ENCODE data around the gene SND1.

SND1 gene

DNA sequence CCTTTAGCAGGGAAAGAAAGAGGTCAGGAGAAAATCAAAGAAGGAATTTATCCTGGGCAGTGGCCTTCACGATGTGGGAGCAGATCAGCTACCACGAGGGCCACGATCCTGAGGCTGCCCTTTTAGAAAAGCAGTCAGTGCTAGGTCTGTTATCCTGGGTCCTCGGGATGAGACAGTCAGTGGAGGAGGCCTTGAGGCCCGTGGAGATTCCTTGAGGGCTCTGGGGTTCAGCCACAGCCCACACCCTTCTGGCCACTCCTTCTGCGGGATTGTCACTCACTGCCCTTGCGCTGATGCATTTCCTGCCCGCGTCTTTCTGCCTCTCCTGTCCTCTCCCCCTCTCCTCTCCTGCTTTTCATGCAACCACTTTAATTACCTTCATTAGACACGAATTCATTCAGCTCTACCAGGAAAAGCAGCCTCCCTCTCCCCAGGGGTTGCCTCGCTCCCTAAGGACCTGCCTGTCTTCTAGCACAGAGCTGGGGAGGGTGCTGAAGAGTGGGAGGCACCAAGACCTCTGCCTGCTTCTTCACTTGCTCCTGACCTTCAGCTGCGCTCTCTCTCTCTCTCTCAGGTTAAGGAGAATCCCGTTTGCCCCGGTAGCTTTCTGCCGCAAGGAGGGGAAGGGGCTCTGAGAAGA lies 421.8 kb downstream of the SND1 start:
- DNase-seq (ENCODE audit: low read depth), result no peak

DNA sequence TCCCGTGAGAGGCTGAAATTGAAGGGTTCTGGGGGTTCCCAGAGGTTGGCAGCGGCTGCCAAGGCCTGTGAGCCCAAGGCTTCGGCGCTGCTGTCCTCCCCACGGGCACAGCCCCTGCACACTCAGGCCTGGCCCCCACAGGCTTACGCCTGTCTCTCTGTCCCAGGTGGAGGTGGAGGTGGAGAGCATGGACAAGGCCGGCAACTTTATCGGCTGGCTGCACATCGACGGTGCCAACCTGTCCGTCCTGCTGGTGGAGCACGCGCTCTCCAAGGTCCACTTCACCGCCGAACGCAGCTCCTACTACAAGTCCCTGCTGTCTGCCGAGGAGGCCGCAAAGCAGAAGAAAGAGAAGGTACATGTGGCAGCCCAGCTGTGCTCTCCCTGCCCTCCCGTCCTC lies 422.3 kb downstream of the SND1 start:
- DNase-seq (ENCODE audit: low read depth), result no peak

DNA sequence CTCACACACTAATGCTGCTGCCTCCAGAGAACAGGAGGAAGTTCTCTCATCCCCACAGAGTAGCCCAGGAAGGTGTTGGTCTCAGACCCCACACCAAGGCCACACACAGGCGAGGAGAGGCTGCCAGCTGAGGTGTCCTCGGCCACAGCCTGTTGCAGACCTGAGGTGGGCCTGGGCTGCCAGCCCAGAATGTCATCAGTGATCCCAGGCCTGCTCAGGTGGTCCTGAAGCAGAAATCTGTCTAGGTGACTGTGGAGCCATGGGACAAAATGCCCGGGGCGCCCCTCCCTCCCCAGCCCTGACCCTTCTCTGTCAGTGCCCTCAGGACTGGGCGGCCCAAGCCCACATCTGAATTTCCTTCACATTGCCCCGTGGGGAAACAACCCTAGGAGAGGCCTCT lies 422.7 kb downstream of the SND1 start:
- DNase-seq (ENCODE audit: low read depth), result no peak

DNA sequence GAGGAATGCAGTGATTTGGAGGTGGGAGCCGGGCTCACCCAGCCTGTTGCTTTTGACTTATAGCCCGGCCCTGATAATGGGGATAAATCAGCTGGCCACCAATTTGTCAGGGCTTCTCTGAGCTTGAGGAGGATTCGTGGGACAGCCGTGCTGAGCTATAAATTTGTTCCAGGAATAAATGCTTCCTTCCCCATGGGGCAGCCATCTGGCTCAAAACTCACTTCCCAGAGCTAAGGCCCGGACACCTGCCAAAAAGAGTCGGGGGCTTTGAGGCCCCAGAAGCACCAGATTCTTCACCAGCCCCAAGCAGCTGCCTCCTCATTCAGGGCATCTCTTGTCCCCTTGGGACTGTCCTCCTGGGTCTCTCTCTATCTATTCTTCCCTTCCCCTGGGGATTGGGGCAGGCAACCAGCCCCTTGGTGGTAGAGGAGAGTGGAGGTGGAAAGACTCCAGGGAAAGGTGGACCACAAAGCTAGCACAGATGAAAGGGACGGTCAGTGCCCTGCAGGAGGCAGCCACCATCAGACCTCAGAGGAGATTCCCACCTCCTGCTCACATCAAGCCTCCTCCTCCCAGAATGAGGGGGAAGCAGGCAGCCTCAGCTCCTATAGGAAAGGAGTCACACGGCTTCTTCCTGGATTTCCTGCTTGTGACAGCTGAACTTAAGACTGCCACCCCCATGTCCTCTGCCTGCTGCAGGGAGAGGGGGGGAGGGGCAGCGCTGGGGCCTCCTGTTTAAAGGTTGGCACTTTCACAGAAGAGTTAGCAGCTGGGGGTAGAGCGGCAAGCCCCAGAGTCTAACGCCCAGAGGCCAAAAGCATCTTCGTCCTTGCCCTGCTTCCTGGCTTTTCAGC lies 423.5 kb downstream of the SND1 start:
- no peak for DNase-seq (ENCODE audit: low read depth)

DNA sequence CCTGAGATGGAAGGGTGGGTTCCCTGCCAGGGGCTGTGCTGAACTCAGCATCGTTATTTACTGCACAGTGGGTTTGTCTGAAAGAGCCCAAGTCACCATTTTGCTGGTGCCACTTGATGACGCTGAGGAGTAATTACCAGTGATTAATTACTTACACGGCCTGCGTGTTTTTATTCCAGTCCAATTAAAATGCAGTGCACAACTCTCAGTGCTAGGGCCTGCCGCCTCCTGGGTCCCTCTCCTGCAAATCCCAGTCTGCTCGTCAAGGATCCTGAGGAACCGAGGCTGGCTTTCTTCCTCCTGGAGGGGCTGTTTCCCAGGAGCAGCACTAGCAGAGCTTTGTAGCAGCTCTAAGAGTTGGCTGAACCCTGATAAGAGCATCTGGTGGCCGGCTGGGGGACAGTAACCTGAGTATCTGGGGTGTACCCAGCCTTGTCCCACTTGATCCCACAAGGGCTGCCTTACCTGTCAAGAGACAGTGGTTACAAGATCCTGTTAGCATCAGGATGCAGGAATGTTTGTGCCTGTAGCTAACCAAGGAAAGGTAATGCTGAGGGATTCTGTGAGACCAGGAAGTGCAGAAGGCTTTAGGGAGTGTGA lies 424.3 kb downstream of the SND1 start:
- DNase-seq (ENCODE audit: low read depth), result no peak

DNA sequence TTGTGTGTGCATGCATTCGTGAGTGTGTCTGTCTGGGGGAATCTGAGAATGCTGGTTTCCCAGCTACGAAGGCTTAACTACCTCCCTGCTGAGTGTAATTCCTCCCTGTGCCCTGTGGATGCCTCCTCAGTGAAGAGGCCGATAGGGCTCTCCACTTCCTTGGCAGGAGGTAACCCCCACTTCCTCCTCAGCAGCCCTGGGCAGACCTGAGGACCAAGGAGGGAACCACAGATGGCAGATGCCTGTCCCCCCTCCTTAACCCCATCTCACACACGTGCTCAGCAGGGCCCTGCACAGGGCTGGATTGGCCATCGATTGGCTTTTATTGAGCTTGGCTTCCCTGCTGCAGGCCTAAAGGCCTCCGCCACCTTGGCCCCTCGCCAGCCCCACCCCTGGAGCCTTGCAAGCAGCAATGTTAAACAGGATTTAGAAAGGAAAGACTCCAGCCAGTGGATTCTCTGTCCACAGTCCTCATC lies 424.8 kb downstream of the SND1 start:
- no peak for DNase-seq (ENCODE audit: low read depth)

DNA sequence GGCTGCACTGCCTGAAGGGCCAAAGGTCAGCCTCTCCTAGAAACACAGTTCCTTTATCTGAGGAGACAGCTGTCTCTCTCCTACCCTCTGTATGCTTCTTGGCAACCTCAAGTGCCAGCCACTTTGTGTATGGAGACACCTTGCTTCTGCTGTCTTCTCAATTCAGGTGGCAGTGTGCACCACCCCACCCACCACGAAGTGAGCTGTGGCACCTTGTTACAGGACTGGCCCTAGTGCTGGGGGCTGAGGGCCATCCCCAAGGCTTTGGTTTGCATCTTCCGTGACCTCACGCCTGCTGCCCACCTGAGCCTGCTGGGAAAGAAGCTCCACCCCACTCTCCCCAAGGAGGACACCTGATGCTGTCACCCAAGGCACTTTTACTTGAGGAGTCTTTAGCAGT lies 426.3 kb downstream of the SND1 start:
- no peak for DNase-seq (ENCODE audit: low read depth)

DNA sequence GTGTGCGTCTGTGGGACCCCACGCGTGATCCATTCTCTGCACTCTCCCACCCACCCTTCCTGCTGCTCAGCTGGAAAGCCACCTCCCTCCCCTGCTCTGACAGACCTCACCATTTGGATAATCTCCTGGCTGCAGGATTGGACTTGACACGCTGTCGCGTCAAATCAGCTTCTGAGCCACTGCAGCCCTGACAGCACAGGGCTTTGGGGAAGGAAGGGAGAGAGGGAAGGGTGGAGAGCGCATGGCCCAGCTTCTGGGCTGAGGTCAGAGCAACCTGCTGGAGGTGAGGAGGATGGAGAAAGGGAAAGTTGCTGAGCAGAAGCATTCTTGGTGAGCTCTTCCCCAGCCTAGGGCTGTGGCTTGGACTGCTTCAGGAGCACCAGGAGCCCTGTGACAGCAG lies 428.2 kb downstream of the SND1 start:
- no peak for DNase-seq (ENCODE audit: low read depth)

DNA sequence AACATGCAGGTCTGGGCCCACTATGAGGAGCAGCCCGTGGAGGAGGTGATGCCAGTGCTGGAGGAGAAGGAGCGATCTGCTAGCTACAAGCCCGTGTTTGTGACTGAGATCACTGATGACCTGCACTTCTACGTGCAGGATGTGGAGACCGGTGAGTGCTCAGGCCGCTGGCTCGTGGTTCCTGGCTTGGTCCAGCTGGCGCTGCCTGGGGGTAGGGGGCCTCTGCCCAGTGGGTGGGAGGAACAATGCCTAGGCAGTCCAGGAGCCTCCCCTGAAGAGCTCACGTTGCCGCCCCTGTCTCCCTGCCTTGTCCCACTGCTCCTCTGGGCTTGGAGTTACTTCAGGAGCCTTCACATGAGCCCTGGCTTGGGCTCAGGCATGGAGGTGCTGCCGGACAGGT lies 429.4 kb downstream of the SND1 start:
- DNase-seq (ENCODE audit: low read depth), result no peak

DNA sequence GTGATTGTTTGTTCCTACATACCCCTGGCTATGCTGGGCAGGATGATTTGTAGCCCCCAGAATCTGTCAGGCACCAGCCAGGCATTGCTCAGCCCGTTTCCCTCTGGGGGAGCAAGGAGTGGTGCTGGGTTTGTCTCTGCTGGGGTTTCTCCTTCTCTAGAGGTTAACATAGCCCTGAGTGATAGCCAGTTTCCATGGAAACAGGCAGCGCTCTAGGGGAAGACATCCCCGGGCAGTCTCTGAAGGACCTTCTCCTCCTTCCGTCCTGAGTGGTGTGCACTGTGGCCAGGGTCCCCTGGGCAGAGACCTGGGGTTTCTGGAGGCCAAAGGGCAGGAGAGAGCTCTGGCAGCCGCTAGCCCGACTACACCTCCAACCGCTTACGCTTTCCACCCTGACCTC lies 429.8 kb downstream of the SND1 start:
- DNase-seq (ENCODE audit: low read depth), result no peak

DNA sequence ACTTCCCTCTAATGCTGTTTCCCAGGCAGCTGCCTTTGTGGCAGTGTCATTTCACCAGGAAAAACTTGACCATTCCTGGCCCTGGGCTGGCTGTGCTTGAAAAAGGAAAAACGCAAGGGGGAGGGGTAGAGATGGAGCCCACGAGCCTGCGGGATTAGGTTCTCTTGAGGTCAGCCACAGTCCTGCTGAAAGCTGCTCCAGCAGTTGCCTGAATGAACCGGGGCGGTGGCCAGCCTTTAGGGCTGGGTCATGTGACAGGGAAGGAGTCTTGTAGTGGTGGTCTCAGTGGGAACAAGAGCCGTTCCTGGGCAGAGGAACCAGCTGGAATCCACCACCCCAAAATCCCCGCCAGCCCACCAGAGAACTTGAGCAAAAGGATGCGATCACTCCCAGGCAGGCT lies 430.4 kb downstream of the SND1 start:
- no peak for DNase-seq (ENCODE audit: low read depth)

DNA sequence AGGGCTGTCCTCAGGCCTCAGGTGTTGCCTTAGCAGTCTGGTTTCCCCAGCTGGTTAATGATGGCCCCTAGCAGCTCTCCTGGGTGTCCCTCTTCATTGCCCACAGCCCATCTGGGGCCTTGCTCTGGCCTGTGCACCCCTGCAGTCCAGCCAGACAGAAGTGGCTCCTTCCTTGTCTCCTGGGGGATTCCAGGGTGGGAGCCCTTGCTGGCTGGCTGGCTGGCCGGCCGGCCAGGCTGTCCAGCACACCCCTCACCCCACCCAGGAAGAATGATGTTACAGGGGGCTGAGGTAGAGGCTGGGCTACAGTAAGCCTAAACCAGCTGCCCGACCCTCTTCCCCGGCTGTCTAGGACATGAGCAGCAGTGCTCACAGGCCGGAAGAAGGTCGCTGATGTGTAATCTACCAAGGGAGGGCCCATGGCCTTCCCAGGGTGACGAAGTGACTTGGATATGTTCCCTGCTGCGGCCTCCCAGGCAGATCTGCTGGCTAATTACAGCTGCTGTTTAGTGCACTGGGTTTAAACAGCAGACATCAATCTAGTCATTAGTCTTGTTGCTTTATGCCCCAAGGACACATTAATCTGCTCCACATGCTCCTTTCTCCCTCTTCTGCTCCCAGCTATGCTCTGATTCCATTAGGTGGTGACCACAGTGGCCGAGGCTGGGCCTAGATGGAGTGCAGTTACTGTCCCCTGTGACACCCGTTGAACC lies 433.1 kb downstream of the SND1 start:
- no peak for DNase-seq (ENCODE audit: low read depth)

DNA sequence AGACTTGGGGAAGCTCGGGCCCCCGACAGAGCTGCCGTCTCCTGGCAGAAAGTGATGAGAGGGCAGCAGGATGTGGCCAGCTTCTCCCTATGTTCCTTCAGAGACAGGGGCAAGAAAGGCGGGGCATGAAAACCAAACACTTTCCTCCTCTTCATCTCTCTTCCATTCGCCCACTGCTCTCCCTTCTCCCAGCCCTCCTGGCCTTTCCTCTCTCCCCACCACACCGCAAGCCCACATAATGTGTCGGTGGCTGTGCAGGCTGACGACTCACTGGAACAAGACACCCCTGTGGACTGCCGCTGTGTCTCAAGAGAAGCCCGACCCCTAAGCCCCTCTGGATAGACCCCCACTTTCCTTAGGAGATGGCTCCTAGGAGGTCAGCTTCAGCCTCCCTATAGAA lies 438.5 kb downstream of the SND1 start:
- DNase-seq (ENCODE audit: low read depth), result no peak

DNA sequence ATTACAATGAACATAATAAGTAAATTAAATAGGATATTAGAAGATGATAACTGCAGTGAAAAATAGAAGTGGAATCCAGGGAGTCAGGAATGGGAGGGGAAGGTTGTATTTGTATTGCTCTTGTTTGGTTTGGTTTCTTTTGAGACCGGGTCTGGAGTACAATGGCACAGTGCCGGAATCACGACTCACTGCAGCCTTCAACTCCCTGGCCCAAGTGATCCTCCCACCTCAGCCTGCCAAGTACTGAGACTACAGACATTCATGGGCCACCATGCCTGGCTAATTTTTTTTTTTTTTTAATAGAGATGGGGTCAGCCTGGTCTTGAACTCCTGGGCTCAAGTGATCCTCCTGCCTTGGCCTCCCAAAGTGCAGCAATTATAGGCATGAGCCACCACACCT lies 439.1 kb downstream of the SND1 start:
- DNase-seq (ENCODE audit: low read depth), result no peak

DNA sequence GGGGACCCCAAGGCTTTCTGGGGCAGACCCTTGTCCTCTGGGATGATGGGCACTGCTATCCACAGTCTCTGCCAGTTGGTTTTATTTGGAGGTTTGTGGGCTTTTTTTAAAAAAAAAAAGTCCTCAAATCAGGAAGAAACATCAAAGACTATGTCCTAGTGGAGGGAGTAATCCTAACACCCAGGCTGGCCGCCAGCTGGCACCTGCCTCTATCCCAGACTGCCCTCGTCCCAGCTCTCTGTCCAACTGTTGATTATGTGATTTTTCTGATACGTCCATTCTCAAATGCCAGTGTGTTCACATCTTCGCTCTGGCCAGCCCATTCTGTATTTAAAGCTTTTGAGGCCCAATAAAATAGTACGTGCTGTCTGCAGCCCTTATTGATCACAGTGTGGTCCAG lies 440.2 kb downstream of the SND1 start:
- no peak for DNase-seq (ENCODE audit: low read depth)

DNA sequence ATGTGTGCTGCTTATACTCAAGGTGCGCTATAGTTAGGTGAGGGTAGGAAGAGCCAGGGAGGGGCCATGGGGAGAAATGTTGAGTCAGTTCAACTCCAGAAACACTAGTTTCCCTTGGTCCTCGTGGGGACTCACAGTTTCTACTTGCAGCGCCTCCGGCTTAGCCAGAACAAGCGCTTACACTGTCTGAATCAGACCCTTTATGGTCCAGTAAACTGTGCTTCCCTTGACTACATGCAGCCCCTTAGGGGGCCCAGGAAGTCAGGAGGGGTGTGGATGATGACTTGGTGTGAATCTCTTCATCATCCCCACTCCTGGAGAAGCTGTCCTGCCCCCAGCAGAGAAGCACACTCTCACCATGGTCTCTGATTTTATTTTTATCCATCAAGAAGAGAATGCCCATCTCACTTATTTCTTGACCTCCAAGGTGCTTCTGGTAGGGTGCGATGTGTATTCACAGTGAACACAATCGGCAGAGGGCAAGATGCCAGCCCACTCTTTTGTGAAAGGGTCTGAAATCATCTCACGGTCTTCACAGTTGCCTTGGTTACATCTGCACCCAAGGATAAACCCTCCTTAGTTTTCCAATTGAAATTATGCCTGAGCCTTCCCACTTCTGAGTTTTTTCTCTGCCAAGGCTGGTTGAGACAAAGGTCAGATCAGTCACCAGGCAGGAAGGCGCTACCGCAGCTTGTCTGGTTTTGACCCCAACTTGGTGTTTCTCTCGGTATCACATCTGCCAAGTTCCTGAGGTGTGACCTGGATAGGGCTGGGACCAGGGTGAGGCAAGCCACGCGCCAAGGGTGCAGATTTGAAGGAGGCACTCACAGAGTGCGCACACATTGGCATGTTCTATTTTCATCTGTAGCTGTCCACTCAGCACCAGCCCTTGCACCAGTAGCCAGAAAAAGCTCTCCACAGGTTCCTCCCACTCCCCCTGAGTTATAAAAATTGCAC lies 441.9 kb downstream of the SND1 start:
- no peak for DNase-seq (ENCODE audit: low read depth)

DNA sequence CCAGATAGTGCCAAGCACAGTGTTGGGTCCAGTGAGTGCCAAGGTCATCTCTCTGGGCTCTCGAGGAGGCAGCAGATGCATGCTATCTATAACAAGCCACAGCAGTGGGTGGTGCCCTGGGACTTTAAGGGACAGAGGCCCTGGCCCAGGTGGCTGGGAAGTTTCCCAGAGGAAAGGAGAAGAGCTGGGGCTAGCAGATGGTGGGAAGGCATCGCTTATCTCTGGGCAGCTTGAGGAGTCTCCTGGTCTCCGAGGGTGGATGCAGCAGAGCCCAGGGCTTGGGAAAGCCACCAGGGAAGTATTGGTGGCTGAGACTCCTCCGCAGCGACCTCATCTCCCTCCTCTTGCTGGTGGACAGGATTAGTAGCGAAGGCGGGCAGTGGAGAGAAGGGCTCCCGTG lies 442.7 kb downstream of the SND1 start:
- no peak for DNase-seq (ENCODE audit: low read depth)

DNA sequence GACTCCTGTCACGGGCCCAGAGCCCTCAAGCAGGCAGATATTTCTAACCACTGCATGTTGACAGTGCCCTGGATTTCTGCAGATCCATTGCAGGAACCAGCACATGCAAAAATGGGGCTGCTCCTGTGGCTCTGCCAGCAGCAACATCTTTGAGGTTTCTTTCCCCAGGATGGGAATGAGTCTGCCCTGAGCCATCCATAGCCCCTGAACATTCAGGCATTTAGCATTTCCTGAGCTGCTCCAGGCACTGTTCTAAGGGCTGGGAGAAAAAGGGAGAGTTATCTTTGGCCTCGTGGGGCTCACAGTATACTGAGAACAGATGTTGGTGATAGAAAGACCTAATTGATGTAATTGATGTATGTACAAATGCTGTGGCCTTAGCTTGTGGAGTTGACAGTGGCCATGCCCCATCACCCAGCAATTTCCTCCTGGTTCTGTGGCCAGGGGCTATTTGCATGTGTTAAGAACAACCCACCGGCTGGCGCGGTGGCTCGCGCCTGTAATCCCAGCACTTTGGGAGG lies 445.3 kb downstream of the SND1 start:
- no peak for DNase-seq (ENCODE audit: low read depth)

DNA sequence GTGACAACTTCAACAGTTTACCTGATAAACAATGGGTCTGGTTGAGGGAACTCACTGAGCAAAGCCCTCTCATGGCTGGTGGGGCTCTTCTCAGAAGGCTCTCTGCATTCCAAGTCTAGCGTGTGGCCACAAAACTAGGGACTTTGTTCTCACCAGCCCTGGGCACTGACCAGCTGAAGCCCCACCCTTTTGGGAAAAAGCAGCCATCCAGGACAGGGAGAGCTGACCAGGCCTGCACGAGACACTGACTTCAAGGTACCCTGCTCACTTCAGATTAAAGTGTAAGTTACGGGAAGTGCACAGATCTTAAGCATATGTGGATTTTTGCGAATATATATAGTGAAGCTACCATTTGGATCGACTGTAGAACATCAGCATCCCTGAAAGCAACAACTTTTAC lies 446.6 kb downstream of the SND1 start:
- no peak for DNase-seq (ENCODE audit: low read depth)

DNA sequence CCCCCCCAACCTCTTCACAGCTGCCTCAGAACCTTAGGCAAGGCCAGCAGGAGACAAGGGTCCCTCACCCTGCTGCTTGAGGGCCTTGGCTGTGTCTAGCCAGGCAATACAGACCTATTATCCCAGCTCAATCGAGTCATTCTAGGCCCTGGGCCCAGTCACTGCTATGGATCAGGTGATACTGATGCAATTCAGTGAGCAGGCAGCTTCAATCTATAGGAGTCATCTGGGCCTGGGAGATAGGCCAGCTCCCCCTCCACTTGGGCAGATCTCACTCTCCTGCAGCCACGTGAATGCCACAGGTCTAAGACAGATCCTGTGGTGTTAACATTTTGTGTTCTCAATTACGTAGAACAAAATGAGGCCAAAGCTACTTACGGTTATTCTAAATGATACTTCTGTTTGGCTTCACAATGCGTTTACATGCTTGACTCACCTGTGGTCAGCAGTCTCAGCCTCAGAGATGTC lies 447.2 kb downstream of the SND1 start:
- DNase-seq (ENCODE audit: low read depth), result no peak
